Measurements from ENCODE around the gene RBM22. TPM values are rescaled to one million over a fixed set of nuclear protein-coding genes. Genes with fewer than 3 reads are reported as not detected.
A peak's percentile ranks its signal among the peaks of the same experiment; 100 is the strongest.

RBM22 gene
- total RNA-seq, 1 donor from 2014 or later = 66.8 TPM

DNA sequence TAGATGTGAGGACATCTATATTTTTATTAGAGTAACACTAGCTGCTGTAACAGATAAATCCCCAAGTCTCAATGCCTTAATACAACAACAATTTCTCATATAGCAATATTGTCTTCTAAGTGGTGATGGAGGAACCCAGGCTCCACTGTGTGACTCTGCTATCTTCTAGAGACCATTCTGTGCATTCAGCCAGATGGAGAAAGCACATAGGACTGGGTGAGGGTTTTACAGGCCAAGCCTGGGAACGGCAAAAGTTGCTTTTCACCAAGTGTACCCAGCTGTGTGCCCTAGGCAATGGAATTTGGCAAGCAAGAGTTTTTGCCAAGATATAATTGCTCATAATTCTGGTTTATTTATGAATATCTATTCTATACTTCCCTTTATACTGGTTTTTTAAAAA is 11.7 kb downstream of the RBM22 start:
- Mint-ChIP-seq H3K9me3 (no peaks in the 10 kb centered on the region), H3K27ac (no peak overlapping the region), H3K4me3 (no peak overlapping the region), H3K4me1 (peaks cover 6% of the 10 kb centered on the region), H3K36me3 (peaks cover 34% of the 10 kb centered on the region), H3K27me3 (ENCODE audit: low read depth) (no peaks in the 10 kb centered on the region)
- TF ChIP-seq, protein P1, sequence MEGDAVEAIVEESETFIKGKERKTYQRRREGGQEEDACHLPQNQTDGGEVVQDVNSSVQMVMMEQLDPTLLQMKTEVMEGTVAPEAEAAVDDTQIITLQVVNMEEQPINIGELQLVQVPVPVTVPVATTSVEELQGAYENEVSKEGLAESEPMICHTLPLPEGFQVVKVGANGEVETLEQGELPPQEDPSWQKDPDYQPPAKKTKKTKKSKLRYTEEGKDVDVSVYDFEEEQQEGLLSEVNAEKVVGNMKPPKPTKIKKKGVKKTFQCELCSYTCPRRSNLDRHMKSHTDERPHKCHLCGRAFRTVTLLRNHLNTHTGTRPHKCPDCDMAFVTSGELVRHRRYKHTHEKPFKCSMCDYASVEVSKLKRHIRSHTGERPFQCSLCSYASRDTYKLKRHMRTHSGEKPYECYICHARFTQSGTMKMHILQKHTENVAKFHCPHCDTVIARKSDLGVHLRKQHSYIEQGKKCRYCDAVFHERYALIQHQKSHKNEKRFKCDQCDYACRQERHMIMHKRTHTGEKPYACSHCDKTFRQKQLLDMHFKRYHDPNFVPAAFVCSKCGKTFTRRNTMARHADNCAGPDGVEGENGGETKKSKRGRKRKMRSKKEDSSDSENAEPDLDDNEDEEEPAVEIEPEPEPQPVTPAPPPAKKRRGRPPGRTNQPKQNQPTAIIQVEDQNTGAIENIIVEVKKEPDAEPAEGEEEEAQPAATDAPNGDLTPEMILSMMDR (IDR thresholded peaks at IDR 0.05; ENCODE audit: unreplicated experiment) = no peak
- DNase-seq (ENCODE audit: low spot score in 2 of 2, unreplicated experiment in 2 of 2) = no peak

DNA sequence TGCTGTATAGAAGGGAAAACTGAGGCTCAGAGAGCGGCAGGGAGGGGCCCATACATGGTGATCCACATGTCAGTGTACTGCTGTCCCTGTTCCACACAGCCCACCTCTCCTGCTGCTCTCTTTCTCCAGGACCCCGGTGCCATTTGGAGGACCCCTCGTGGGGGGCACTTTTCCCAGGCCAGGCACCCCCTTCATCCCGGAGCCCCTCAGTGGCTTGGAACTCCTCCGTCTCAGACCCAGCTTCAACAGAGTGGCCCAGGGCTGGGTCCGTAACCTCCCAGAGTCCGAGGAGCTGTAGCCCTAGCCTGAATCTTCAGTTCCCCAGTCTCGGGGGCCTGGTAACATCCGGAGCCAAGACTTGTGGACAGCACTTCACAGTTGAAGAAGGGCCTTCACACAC is 24.3 kb downstream of the RBM22 start:
- no peaks in the 10 kb centered on the region for H3K9me3 Mint-ChIP-seq
- no peaks in the 10 kb centered on the region for H3K27me3 Mint-ChIP-seq (ENCODE audit: low read depth)
- no peak overlapping the region for H3K27ac Mint-ChIP-seq
- TF ChIP-seq, protein P1 (IDR thresholded peaks at IDR 0.05; ENCODE audit: unreplicated experiment) = no peak
- peaks cover 24% of the 10 kb centered on the region for H3K4me1 Mint-ChIP-seq
- no peak for DNase-seq (ENCODE audit: low spot score in 2 of 2, unreplicated experiment in 2 of 2)
- peaks cover 4% of the 10 kb centered on the region for H3K36me3 Mint-ChIP-seq
- no peak overlapping the region for H3K4me3 Mint-ChIP-seq

DNA sequence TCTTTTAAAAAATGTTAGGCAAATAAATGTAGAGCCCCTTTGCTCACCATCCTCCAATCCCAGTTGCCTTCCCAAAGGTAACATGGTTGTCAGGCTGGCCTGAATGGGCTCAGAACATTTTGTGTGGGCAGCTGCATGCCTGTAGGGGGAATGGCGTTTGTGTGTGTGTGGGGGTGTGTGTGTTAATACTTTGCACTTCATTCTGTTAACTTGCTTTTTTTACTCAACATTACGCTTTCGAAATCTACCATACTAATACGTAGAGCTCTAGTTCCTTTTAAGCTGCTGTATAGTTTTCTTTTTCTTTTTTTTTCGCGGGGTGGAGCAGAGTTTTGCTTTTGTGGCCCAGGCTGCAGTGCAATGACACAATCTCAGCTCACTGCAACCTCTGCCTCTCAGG is 25.8 kb downstream of the RBM22 start:
- TF ChIP-seq, protein P1 (IDR thresholded peaks at IDR 0.05; ENCODE audit: unreplicated experiment) = no peak
- Mint-ChIP-seq H3K9me3 (no peaks in the 10 kb centered on the region), H3K4me1 (peaks cover 27% of the 10 kb centered on the region), H3K4me3 (no peak overlapping the region), H3K27me3 (ENCODE audit: low read depth) (no peaks in the 10 kb centered on the region), H3K36me3 (peaks cover 4% of the 10 kb centered on the region), H3K27ac (peak overlapping the region; percentile 15)
- DNase-seq (ENCODE audit: low spot score in 2 of 2, unreplicated experiment in 2 of 2) = no peak

DNA sequence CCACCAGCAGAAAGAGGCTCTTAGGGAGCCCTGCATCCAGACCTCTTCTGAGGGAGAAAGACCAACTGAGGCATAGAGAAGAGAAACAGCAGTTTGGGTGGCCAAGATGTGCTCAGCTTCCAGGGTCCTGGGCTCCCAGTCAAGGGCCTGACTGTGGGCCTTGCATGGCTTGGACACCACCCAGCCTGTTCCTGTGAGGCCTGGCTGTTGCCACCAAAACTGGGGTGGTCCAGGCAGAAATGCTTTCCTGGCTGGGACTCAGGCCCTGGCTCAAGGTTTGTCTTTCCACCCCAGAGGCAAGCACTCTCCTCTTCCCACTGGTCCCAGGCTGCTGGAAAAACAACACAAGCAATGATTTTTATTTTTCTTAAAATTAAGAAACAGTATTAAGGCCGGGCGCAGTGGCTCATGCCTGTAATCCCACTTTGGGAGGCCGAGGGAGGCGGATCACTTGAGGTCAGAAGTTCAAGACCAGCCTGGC is 26.5 kb downstream of the RBM22 start:
- TF ChIP-seq, protein P1 (IDR thresholded peaks at IDR 0.05; ENCODE audit: unreplicated experiment) = no peak
- peaks cover 27% of the 10 kb centered on the region for H3K4me1 Mint-ChIP-seq
- H3K9me3 Mint-ChIP-seq = no peaks in the 10 kb centered on the region
- DNase-seq (ENCODE audit: low spot score in 2 of 2, unreplicated experiment in 2 of 2) = no peak
- peaks cover 4% of the 10 kb centered on the region for H3K36me3 Mint-ChIP-seq
- H3K4me3 Mint-ChIP-seq = peak overlapping the region; percentile 40
- H3K27me3 Mint-ChIP-seq (ENCODE audit: low read depth) = no peaks in the 10 kb centered on the region
- H3K27ac Mint-ChIP-seq = peak overlapping the region; percentile 88

DNA sequence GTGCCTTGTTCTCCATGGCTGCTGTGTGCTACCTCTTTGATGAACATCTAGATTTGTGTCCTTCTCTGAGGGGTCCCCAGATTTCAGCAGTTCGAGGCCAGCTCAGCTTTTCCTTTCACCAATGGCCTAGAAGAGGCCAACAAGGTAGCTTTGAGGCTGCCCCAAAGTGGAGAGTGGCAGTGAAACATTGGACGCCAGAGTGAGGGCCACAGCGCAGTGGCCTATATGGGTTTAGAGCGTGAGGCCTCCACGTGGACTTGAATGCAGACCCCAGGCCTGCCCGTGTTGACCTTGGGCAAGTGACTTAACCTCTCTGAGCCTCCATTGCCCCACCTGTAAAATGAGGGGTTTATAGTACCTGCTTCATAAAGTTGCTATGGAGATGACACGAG is 28.0 kb downstream of the RBM22 start:
- no peaks in the 10 kb centered on the region for H3K9me3 Mint-ChIP-seq

More for the DNA sequence above, 28.0 kb downstream of the RBM22 start:
- H3K4me3 Mint-ChIP-seq = peak overlapping the region; percentile 83
- H3K4me1 Mint-ChIP-seq = peaks cover 27% of the 10 kb centered on the region
- H3K27me3 Mint-ChIP-seq (ENCODE audit: low read depth) = no peaks in the 10 kb centered on the region
- peak overlapping the region; percentile 31 for H3K27ac Mint-ChIP-seq
- TF ChIP-seq, protein P1 (IDR thresholded peaks at IDR 0.05; ENCODE audit: unreplicated experiment) = no peak
- H3K36me3 Mint-ChIP-seq = peaks cover 4% of the 10 kb centered on the region
- no peak for DNase-seq (ENCODE audit: low spot score in 2 of 2, unreplicated experiment in 2 of 2)

All from mesothelial cell of epicardium (in vitro differentiated cells).